ENCODE data around the gene ITGAD. TPM values are rescaled to one million over a fixed set of nuclear protein-coding genes. Genes with fewer than 3 reads are reported as not detected.

Gene ITGAD
- total and polyA plus RNA-seq, 2 of the 13 experiments (the other 11 are each of a cell fraction or from before 2014, with no cell fraction given), result not detected

GRCh38 chr16:31453255-31454204, 60.4 kb downstream of the ITGAD start (continued):
- TF ChIP-seq RELA (CRISPR knock-in tag; IDR thresholded peaks at IDR 0.05) (no peak), CHD2 (IDR thresholded peaks at IDR 0.05; ENCODE audit: low read depth, low read length) (no peak), AHR (CRISPR knock-in tag; IDR thresholded peaks at IDR 0.05) (peak; percentile 74), ZNF569 (CRISPR knock-in tag; IDR thresholded peaks at IDR 0.05; ENCODE audit: borderline replicate concordance) (no peak), ATF3 (CRISPR knock-in tag; IDR thresholded peaks at IDR 0.05) (peak; percentile 71; the same call in 1 of the 2 replicates), SMAD1 (CRISPR knock-in tag; IDR thresholded peaks at IDR 0.05; ENCODE audit: borderline replicate concordance, low read depth) (no peak), MAFG (CRISPR knock-in tag; IDR thresholded peaks at IDR 0.05) (peak; percentile 89), AGO2 (optimal IDR thresholded peaks at IDR 0.05; ENCODE audit: low read depth, low read length) (no peak), DZIP1 (CRISPR knock-in tag; IDR thresholded peaks at IDR 0.05) (peak; percentile 67; the same call in 1 of the 2 replicates), LCORL (IDR thresholded peaks at IDR 0.05) (no peak), LCORL (CRISPR knock-in tag; IDR thresholded peaks at IDR 0.05) (peak; percentile 65; the same call in 1 of the 2 replicates), TBL1XR1 (IDR thresholded peaks at IDR 0.05; ENCODE audit: borderline replicate concordance, low read length, partially characterized antibody) (no peak), HOXA3 (CRISPR knock-in tag; IDR thresholded peaks at IDR 0.05) (peak; percentile 39; the same call in 1 of the 2 replicates), ARID2 (CRISPR knock-in tag; IDR thresholded peaks at IDR 0.05; ENCODE audit: borderline replicate concordance) (no peak), MIXL1 (CRISPR knock-in tag; IDR thresholded peaks at IDR 0.05) (no peak), ZNF841 (CRISPR knock-in tag; IDR thresholded peaks at IDR 0.05; ENCODE audit: borderline replicate concordance) (no peak), XRCC5 (optimal IDR thresholded peaks at IDR 0.05; ENCODE audit: low read length) (peak; percentile 17)
- TF ChIP-seq, protein P1, sequence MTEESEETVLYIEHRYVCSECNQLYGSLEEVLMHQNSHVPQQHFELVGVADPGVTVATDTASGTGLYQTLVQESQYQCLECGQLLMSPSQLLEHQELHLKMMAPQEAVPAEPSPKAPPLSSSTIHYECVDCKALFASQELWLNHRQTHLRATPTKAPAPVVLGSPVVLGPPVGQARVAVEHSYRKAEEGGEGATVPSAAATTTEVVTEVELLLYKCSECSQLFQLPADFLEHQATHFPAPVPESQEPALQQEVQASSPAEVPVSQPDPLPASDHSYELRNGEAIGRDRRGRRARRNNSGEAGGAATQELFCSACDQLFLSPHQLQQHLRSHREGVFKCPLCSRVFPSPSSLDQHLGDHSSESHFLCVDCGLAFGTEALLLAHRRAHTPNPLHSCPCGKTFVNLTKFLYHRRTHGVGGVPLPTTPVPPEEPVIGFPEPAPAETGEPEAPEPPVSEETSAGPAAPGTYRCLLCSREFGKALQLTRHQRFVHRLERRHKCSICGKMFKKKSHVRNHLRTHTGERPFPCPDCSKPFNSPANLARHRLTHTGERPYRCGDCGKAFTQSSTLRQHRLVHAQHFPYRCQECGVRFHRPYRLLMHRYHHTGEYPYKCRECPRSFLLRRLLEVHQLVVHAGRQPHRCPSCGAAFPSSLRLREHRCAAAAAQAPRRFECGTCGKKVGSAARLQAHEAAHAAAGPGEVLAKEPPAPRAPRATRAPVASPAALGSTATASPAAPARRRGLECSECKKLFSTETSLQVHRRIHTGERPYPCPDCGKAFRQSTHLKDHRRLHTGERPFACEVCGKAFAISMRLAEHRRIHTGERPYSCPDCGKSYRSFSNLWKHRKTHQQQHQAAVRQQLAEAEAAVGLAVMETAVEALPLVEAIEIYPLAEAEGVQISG (CRISPR knock-in tag; IDR thresholded peaks at IDR 0.05), result peak; percentile 68
- TF ChIP-seq, protein P2, sequence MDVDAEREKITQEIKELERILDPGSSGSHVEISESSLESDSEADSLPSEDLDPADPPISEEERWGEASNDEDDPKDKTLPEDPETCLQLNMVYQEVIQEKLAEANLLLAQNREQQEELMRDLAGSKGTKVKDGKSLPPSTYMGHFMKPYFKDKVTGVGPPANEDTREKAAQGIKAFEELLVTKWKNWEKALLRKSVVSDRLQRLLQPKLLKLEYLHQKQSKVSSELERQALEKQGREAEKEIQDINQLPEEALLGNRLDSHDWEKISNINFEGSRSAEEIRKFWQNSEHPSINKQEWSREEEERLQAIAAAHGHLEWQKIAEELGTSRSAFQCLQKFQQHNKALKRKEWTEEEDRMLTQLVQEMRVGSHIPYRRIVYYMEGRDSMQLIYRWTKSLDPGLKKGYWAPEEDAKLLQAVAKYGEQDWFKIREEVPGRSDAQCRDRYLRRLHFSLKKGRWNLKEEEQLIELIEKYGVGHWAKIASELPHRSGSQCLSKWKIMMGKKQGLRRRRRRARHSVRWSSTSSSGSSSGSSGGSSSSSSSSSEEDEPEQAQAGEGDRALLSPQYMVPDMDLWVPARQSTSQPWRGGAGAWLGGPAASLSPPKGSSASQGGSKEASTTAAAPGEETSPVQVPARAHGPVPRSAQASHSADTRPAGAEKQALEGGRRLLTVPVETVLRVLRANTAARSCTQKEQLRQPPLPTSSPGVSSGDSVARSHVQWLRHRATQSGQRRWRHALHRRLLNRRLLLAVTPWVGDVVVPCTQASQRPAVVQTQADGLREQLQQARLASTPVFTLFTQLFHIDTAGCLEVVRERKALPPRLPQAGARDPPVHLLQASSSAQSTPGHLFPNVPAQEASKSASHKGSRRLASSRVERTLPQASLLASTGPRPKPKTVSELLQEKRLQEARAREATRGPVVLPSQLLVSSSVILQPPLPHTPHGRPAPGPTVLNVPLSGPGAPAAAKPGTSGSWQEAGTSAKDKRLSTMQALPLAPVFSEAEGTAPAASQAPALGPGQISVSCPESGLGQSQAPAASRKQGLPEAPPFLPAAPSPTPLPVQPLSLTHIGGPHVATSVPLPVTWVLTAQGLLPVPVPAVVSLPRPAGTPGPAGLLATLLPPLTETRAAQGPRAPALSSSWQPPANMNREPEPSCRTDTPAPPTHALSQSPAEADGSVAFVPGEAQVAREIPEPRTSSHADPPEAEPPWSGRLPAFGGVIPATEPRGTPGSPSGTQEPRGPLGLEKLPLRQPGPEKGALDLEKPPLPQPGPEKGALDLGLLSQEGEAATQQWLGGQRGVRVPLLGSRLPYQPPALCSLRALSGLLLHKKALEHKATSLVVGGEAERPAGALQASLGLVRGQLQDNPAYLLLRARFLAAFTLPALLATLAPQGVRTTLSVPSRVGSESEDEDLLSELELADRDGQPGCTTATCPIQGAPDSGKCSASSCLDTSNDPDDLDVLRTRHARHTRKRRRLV (CRISPR knock-in tag; IDR thresholded peaks at IDR 0.05), result no peak

Data from HepG2 (cell line).